Mesendoderm (in vitro differentiated cells): Measurements from ENCODE around the gene PLSCR4.

Experiments
- DNase-seq: peaks from one replicate; pipeline ENCODE4 v3.0.0; 2013
- H2AK5ac ChIP-seq: 2 replicates; pipeline ENCODE4 v1.6.1; 2013; ENCODE audit warnings: low read length, inconsistent platforms
- H2BK120ac ChIP-seq: 2 replicates; pipeline ENCODE4 v1.6.1; 2013; ENCODE audit warnings: low read depth, mild to moderate bottlenecking, low read length, moderate library complexity, mixed read lengths
- H2BK15ac ChIP-seq: replicated peaks from 2 replicates; pipeline ENCODE4 v1.6.1; 2013; ENCODE audit warnings: low read depth, mild to moderate bottlenecking, moderate library complexity
- H2BK5ac ChIP-seq: 2 replicates; pipeline ENCODE4 v1.6.1; 2013; ENCODE audit warnings: low read length, inconsistent platforms
- H3K18ac ChIP-seq: 2 replicates; pipeline ENCODE4 v1.6.1; 2013; ENCODE audit warnings: mild to moderate bottlenecking, low read length, mixed read lengths
- H3K23ac ChIP-seq: one replicate; pipeline ENCODE4 v1.6.1; 2013; ENCODE audit warnings: low read length
- H3K27ac ChIP-seq: 2 replicates; pipeline ENCODE4 v1.5.1; 2013; ENCODE audit warnings: low read depth, mild to moderate bottlenecking, inconsistent platforms, low read length, moderate library complexity
- H3K27me3 ChIP-seq: 2 replicates; pipeline ENCODE4 v1.6.1; 2013; ENCODE audit warnings: low read length, control low read depth, mild to moderate bottlenecking, inconsistent platforms; ENCODE audit not compliant: insufficient read depth, poor library complexity
- H3K36me3 ChIP-seq: 2 replicates; pipeline ENCODE4 v1.6.1; 2013; ENCODE audit warnings: low read length, inconsistent platforms; ENCODE audit not compliant: control insufficient read depth, insufficient read depth
- H3K4ac ChIP-seq: one replicate; pipeline ENCODE4 v1.6.1; 2013; ENCODE audit warnings: low read depth, mild to moderate bottlenecking, low read length, moderate library complexity
- H3K4me1 ChIP-seq: 2 replicates; pipeline ENCODE4 v1.6.1; 2013; ENCODE audit warnings: low read depth, low read length, inconsistent platforms; ENCODE audit not compliant: control insufficient read depth
- H3K4me2 ChIP-seq: 2 replicates; pipeline ENCODE4 v1.6.1; 2013; ENCODE audit warnings: low read length
- H3K4me3 ChIP-seq: 2 replicates; pipeline ENCODE4 v1.5.1; 2013; ENCODE audit warnings: mild to moderate bottlenecking, low read length
- H3K56ac ChIP-seq: one replicate; pipeline ENCODE4 v1.6.1; 2013; ENCODE audit warnings: low read length
- H3K79me1 ChIP-seq: 2 replicates; pipeline ENCODE4 v1.6.1; 2013; ENCODE audit warnings: low read length, inconsistent platforms
- H3K79me2 ChIP-seq: 2 replicates; pipeline ENCODE4 v1.6.1; 2013; ENCODE audit warnings: mild to moderate bottlenecking, low read length; ENCODE audit not compliant: control insufficient read depth, insufficient read depth
- H3K9ac ChIP-seq: 2 replicates; pipeline ENCODE4 v1.6.1; 2013; ENCODE audit warnings: low read length, inconsistent platforms
- H4K5ac ChIP-seq: one replicate; pipeline ENCODE4 v1.6.1; 2013; ENCODE audit warnings: low read length
- H4K8ac ChIP-seq: one replicate; pipeline ENCODE4 v1.6.1; 2013; ENCODE audit warnings: low read depth, mild to moderate bottlenecking, control low read depth, low read length, moderate library complexity
- WGBS: extraction: QIAGEN DNeasy Blood & Tissue Kit; methylation state at CpG from one replicate; pipeline ENCODE4 v1.1.7; 2013; ENCODE audit warnings: low lambda C conversion rate, missing lambda C conversion rate; ENCODE audit not compliant: insufficient coverage; ENCODE audit errors: extremely low coverage; 5-methylcytosine and 5-hydroxymethylcytosine counted together

PLSCR4 gene

DNA sequence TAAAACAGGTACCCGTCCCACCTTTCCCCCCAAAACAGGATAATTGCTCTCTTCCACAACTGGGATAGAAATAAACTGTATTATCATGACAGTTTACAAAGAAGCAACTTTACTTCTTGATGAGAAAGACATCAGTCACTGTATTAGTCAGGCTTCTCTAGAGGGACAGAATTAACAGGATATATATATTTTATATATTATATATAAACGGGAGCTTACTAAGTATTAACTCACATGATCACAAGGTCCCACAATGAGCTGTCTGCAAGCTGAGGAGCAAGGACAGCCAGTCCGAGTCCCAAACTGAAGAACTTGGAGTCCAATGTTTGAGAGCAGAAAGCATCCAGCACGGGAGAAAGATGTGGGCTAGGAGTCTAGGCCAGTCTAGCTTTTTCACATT is 18.4 kb upstream of the PLSCR4 start:
- H3K9ac ChIP-seq: no peak overlapping the region
- DNase-seq: no peak
- no peak overlapping the region for H4K5ac ChIP-seq
- WGBS: no CpG with 5 or more reads among the region's 4 CpGs
- H2AK5ac ChIP-seq: no peak overlapping the region
- H2BK120ac ChIP-seq: no peak overlapping the region
- H3K27me3 ChIP-seq: no peaks in the 10 kb centered on the region
- H3K56ac ChIP-seq: no peak overlapping the region
- no peak overlapping the region for H3K23ac ChIP-seq
- no peaks in the 10 kb centered on the region for H3K36me3 ChIP-seq
- H2BK15ac ChIP-seq: no peak overlapping the region
- H3K4me3 ChIP-seq: no peak overlapping the region
- H3K4me1 ChIP-seq: peaks cover 2% of the 10 kb centered on the region
- no peak overlapping the region for H3K4ac ChIP-seq
- H3K4me2 ChIP-seq: no peak overlapping the region
- no peak overlapping the region for H4K8ac ChIP-seq
- H3K79me1 ChIP-seq: no peaks in the 10 kb centered on the region
- no peak overlapping the region for H3K18ac ChIP-seq
- H3K79me2 ChIP-seq: no peaks in the 10 kb centered on the region
- no peak overlapping the region for H3K27ac ChIP-seq
- H2BK5ac ChIP-seq: no peak overlapping the region

DNA sequence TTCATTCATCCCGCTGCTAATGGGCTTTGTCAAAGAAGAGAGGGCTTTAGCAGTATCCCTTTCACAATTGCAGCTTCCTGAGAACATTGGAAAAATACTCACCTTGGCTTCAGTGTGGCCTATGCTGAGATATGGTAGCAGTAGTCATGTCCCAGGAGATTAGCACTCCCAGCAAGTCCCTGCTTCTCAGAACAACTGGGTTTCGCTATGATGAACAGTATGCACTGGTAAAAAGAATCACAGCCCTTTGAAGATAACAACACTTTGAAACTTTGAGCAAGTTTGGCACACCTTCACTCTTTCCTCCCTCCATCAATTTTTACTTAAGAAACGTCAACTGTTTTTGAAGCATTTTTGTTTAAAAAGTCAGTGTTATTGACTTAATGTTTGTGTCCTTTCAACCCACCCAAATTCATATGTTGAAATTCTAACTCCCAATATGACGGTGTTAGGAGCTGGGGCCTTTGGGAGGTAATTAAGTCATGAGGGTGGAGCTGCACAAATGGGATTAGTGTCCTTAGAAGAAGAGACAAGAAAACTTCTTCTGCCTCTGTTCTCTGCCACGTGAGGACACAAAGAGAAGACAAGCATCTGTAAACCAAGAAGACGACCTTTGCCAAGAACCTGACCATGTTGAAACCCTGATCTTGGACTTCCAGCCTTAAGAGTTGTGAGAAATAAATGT is 17.8 kb upstream of the PLSCR4 start:
- no peak for DNase-seq
- H2BK5ac ChIP-seq: peak overlapping the region; percentile 15
- no peak overlapping the region for H2BK120ac ChIP-seq

DNA sequence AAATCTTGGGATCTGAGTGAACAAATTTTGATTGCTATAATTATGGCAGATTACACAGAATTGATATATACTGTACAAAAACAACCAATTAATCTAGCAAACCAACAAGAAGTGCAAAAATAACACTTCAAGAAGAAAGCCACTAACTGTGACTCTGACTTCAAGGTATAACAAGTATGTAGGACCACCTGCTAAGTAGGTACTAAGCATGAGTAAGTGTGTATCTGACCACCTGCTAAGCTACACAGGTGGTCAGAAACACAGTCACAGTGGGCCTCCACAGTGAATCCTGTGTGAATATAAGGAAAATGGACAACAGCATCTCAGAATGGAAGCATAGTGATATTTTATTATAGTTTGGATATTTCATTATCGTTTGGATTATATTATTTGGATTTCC is 14.8 kb upstream of the PLSCR4 start:
- H4K8ac ChIP-seq: no peak overlapping the region
- H3K4me1 ChIP-seq: peaks cover 2% of the 10 kb centered on the region
- H3K4me3 ChIP-seq: no peak overlapping the region
- no peak overlapping the region for H4K5ac ChIP-seq
- no peak overlapping the region for H3K27ac ChIP-seq
- WGBS: no CpG with 5 or more reads among the region's 1 CpG
- DNase-seq: peak; percentile 27
- H2AK5ac ChIP-seq: peak overlapping the region; percentile 47
- H2BK5ac ChIP-seq: no peak overlapping the region
- H2BK120ac ChIP-seq: no peak overlapping the region
- H3K18ac ChIP-seq: no peak overlapping the region
- H3K4ac ChIP-seq: no peak overlapping the region
- H3K27me3 ChIP-seq: no peaks in the 10 kb centered on the region
- no peaks in the 10 kb centered on the region for H3K79me1 ChIP-seq
- no peak overlapping the region for H3K9ac ChIP-seq
- H2BK15ac ChIP-seq: no peak overlapping the region
- no peak overlapping the region for H3K23ac ChIP-seq
- no peak overlapping the region for H3K56ac ChIP-seq
- no peak overlapping the region for H3K4me2 ChIP-seq
- H3K36me3 ChIP-seq: no peaks in the 10 kb centered on the region
- H3K79me2 ChIP-seq: no peaks in the 10 kb centered on the region

More for the DNA sequence above, 17.8 kb upstream of the PLSCR4 start:
- Histone ChIP-seq H3K4me2 (no peak overlapping the region), H3K79me2 (no peaks in the 10 kb centered on the region), H3K4ac (no peak overlapping the region), H3K27ac (no peak overlapping the region), H3K18ac (peak overlapping the region; percentile 82), H2AK5ac (no peak overlapping the region), H3K27me3 (no peaks in the 10 kb centered on the region), H2BK15ac (peak overlapping the region; percentile 88), H3K4me1 (peaks cover 2% of the 10 kb centered on the region), H3K79me1 (no peaks in the 10 kb centered on the region), H3K36me3 (no peaks in the 10 kb centered on the region), H3K4me3 (no peak overlapping the region), H3K9ac (no peak overlapping the region), H4K5ac (peak overlapping the region; percentile 21), H4K8ac (no peak overlapping the region), H3K56ac (no peak overlapping the region), H3K23ac (no peak overlapping the region)
- WGBS: no CpG with 5 or more reads among the region's 6 CpGs

DNA sequence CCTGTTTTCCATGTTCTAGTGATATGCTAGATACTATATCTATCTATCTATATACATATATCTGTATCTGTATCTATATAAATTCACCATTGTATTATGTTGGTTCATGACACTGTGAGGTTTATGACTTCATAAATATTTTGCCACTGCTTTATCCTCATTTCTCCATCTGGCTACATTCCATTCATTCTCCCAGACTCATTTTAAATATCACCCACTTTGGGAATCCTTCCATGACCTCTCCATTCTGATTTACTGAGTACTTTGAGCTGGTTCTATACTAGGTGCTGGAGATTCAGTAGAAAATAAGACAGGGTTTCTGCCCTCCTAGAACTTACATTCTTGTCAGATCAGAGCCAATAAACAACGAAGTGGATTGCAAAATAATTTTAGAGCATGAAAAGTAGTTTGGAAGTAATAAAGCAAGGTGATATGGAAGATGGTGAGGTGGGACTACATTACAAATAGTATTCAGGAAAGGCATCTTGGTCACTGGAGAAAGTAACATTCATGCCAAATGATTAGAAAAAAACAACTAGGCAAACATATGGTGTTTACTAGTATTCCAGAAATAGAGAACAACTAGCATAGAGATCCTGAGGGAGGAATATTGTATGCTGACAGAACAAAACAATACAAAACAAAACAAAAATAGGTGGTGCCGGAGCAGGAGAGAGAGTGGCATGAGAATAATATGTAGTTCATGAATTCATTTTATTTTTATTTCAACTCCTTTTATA is 11.6 kb upstream of the PLSCR4 start:
- Histone ChIP-seq H2BK5ac (peak overlapping the region; percentile 2), H3K4me2 (no peak overlapping the region), H3K56ac (no peak overlapping the region), H3K27me3 (no peaks in the 10 kb centered on the region), H3K79me1 (no peaks in the 10 kb centered on the region), H3K4me1 (peaks cover 2% of the 10 kb centered on the region), H3K27ac (peak overlapping the region; percentile 49), H3K4ac (no peak overlapping the region), H2BK120ac (peak overlapping the region; percentile 45), H2BK15ac (no peak overlapping the region), H4K5ac (peak overlapping the region; percentile 9), H3K36me3 (no peaks in the 10 kb centered on the region), H3K18ac (peak overlapping the region; percentile 51), H3K4me3 (no peak overlapping the region), H2AK5ac (no peak overlapping the region), H3K9ac (no peak overlapping the region), H4K8ac (no peak overlapping the region), H3K79me2 (no peaks in the 10 kb centered on the region), H3K23ac (no peak overlapping the region)
- DNase-seq: no peak
- no CpG with 5 or more reads among the region's 2 CpGs for WGBS

DNA sequence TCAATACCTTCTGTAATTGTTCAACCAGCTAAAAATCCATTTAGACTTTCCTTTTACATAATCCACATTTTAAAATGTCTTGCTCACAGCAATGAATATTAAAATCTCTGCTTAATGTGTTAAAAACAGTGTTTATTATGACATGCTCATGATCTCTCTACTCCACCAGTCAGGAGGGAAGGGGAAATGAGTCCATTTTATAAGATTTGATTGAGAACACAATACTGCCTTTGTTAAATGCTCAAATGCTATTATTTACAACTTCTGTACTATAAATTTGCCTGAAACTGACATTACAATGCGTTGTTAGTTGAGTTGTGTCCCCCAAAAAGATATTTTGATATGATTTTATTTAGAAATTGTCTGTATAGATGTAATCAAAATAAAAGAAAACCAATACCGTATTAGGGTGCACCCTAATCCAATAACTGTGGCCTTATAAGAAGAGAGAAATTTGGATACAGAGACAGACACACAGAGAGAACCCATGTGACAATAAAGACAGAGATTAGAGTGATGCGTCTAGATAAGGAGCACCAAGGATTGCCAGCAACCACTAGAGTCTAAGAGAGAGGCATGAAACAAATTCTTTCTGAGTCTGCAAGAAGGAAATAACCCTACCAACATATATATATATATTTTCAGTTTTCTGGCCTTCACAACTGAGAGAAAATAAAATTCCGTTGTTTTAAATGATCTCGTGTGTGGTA is 9.1 kb upstream of the PLSCR4 start:
- no CpG with 5 or more reads among the region's 5 CpGs for WGBS

More for the DNA sequence above, 9.1 kb upstream of the PLSCR4 start:
- no peaks in the 10 kb centered on the region for H3K36me3 ChIP-seq
- no peak overlapping the region for H3K23ac ChIP-seq
- no peak overlapping the region for H3K56ac ChIP-seq
- no peak overlapping the region for H4K8ac ChIP-seq
- H3K79me2 ChIP-seq: no peaks in the 10 kb centered on the region
- peak; percentile 25 for DNase-seq
- no peak overlapping the region for H3K4ac ChIP-seq
- H3K4me3 ChIP-seq: no peak overlapping the region
- no peak overlapping the region for H3K27ac ChIP-seq
- no peak overlapping the region for H2AK5ac ChIP-seq
- no peak overlapping the region for H3K4me2 ChIP-seq
- no peaks in the 10 kb centered on the region for H3K79me1 ChIP-seq
- H3K4me1 ChIP-seq: no peaks in the 10 kb centered on the region
- no peaks in the 10 kb centered on the region for H3K27me3 ChIP-seq
- no peak overlapping the region for H2BK5ac ChIP-seq
- no peak overlapping the region for H2BK15ac ChIP-seq
- no peak overlapping the region for H3K9ac ChIP-seq
- no peak overlapping the region for H2BK120ac ChIP-seq
- H4K5ac ChIP-seq: no peak overlapping the region
- H3K18ac ChIP-seq: no peak overlapping the region
